CD8-positive, alpha-beta memory T cell (primary cell): ENCODE data around the gene HERC3. TPM values are rescaled to one million over a fixed set of nuclear protein-coding genes. Genes with fewer than 3 reads are reported as not detected.

Experiments used
- CTCF ChIA-PET: fragments of 350-600 bp; sonication (Branson Sonifier 250); formaldehyde crosslinking; loops from one replicate; lab custom pipeline; 2021; ENCODE audit warnings: antibody characterized with exemption; lab: Charles Lee
- POLR2A ChIA-PET: fragments of 350-600 bp; sonication (Branson Sonifier 250); formaldehyde crosslinking; loops from one replicate; lab custom pipeline; 2021; ENCODE audit warnings: antibody characterized with exemption; lab: Charles Lee
- DNase-seq, 5 donors: peaks; one replicate each; pipeline versions ENCODE4 v3.0.0 to v3.0.0-alpha.2; 2020 to 2022; ENCODE audit warnings: mixed read lengths in 1 of 5
- H3K27ac ChIP-seq: one replicate; pipeline ENCODE4 v1.7.0; 2013; ENCODE audit warnings: low read depth, mild to moderate bottlenecking, low read length, moderate library complexity
- H3K27me3 ChIP-seq: 2 replicates; pipeline ENCODE4 v1.7.0; 2013; ENCODE audit warnings: low read length, mild to moderate bottlenecking; ENCODE audit not compliant: insufficient read depth, poor library complexity, severe bottlenecking
- H3K36me3 ChIP-seq: 2 replicates; pipeline ENCODE4 v1.7.0; 2013; ENCODE audit warnings: mild to moderate bottlenecking, low read length, moderate library complexity; ENCODE audit not compliant: insufficient read depth
- H3K4me1 ChIP-seq: 2 replicates; pipeline ENCODE4 v1.7.0; 2013; ENCODE audit warnings: mild to moderate bottlenecking, low read length, moderate library complexity; ENCODE audit not compliant: insufficient read depth
- H3K4me3 ChIP-seq: 2 replicates; pipeline ENCODE4 v1.7.0; 2013; ENCODE audit warnings: mild to moderate bottlenecking, low read length
- H3K9me3 ChIP-seq: 2 replicates; pipeline ENCODE4 v1.7.0; 2013; ENCODE audit warnings: mild to moderate bottlenecking, low read length
- H3K27ac Mint-ChIP-seq, 8 donors: one replicate each; pipeline ENCODE4 v1.8.0; 2020 to 2021; ENCODE audit warnings: mixed read lengths in 8 of 8, mild to moderate bottlenecking in 6 of 8, inconsistent platforms in 3 of 8, moderate library complexity in 3 of 8
- H3K27me3 Mint-ChIP-seq, 2 donors: one replicate each; pipeline ENCODE4 v1.8.0; 2020 to 2021; ENCODE audit warnings: mixed read lengths in 2 of 2, mild to moderate bottlenecking in 1 of 2, moderate library complexity in 1 of 2
- H3K36me3 Mint-ChIP-seq, 3 donors: one replicate each; pipeline ENCODE4 v1.8.0; 2020 to 2021; ENCODE audit warnings: mixed read lengths in 3 of 3, inconsistent platforms in 1 of 3, mild to moderate bottlenecking in 1 of 3
- H3K4me1 Mint-ChIP-seq, 3 donors: one replicate each; pipeline ENCODE4 v1.8.0; 2020 to 2021; ENCODE audit warnings: mixed read lengths in 3 of 3, inconsistent platforms in 1 of 3, mild to moderate bottlenecking in 1 of 3
- H3K4me3 Mint-ChIP-seq, 7 donors: one replicate each; pipeline ENCODE4 v1.8.0; 2020 to 2021; ENCODE audit warnings: mixed read lengths in 7 of 7, mild to moderate bottlenecking in 6 of 7, moderate library complexity in 4 of 7, inconsistent platforms in 2 of 7
- H3K9me3 Mint-ChIP-seq, 5 donors: one replicate each; pipeline ENCODE4 v1.8.0; 2020 to 2022; ENCODE audit warnings: mixed read lengths in 5 of 5, mild to moderate bottlenecking in 3 of 5, moderate library complexity in 2 of 5, inconsistent platforms in 1 of 5
- polyA plus RNA-seq: library from polyadenylated mRNA; unstranded; fragments of 300-500 nt; fragmentation: Illumina TruSeq; gene quantifications from one replicate; pipeline ENCODE4 v1.2.3, GENCODE V29; 2021
- total RNA-seq, 2 experiments: library from RNA; stranded (reverse); gene quantifications; one replicate each; pipeline ENCODE4 v1.2.3, GENCODE V29; 2021

The HERC3 gene
- total and polyA plus RNA-seq, 3 experiments from 2014 or later = 27.9 to 34.5 (median 31.8) TPM

- DNase-seq = no peak
- H3K4me3 ChIP-seq = no peak overlapping the region
- H3K4me3 Mint-ChIP-seq = no peak overlapping the region
- no peaks in the 10 kb centered on the region for H3K36me3 ChIP-seq
- peaks cover 10 to 21% (median 18%) of the 10 kb centered on the region in 3 donors for H3K4me1 Mint-ChIP-seq
- no peaks in the 10 kb centered on the region for H3K9me3 ChIP-seq
- peaks cover 0 to 1% of the 10 kb centered on the region in 2 donors for H3K27me3 Mint-ChIP-seq
- ChIA-PET POLR2A (no interaction called here), CTCF (interaction anchor here (0.7 to 2.0 kb wide), 2 partner anchors 12 to 196 kb away, joined by 3 to 9 read pairs; no protein-coding TSS in a partner anchor)
- H3K4me1 ChIP-seq = peaks cover 10% of the 10 kb centered on the region
- no peaks in the 10 kb centered on the region for H3K9me3 Mint-ChIP-seq
- H3K27ac Mint-ChIP-seq = no peak overlapping the region
- no peaks in the 10 kb centered on the region for H3K27me3 ChIP-seq
- no peak overlapping the region for H3K27ac ChIP-seq
- H3K36me3 Mint-ChIP-seq = peaks cover 0 to 13% (median 0%) of the 10 kb centered on the region in 3 donors
Observed at GRCh38 chr4:88735564-88735963, 143.3 kb downstream of the HERC3 start.

- no peak for DNase-seq
- Histone ChIP-seq H3K27ac (no peak overlapping the region), H3K9me3 (no peaks in the 10 kb centered on the region), H3K4me1 (peaks cover 10% of the 10 kb centered on the region), H3K36me3 (no peaks in the 10 kb centered on the region), H3K27me3 (no peaks in the 10 kb centered on the region), H3K4me3 (no peak overlapping the region)
- Mint-ChIP-seq H3K4me1 (peaks cover 10 to 21% (median 18%) of the 10 kb centered on the region in 3 donors), H3K36me3 (peaks cover 0 to 8% (median 0%) of the 10 kb centered on the region in 3 donors), H3K27me3 (peaks cover 0 to 1% of the 10 kb centered on the region in 2 donors), H3K27ac (peak overlapping the region in 3 of 8 donors; percentile 19 to 37 (median 24)), H3K4me3 (no peak overlapping the region), H3K9me3 (no peaks in the 10 kb centered on the region)
- POLR2A ChIA-PET = no interaction called here
- CTCF ChIA-PET = interaction anchor here (2.0 kb wide), 1 partner anchor 197 kb away, joined by 9 read pairs; no protein-coding TSS in a partner anchor
Observed at GRCh38 chr4:88736264-88736663, 144.0 kb downstream of the HERC3 start.

- no peak overlapping the region for H3K4me3 ChIP-seq
- Mint-ChIP-seq H3K36me3 (peaks cover 0 to 4% (median 0%) of the 10 kb centered on the region in 3 donors), H3K4me1 (peaks cover 10 to 21% (median 18%) of the 10 kb centered on the region in 3 donors), H3K4me3 (peak overlapping the region in 5 of 7 donors; percentile 13 to 52 (median 42)), H3K27ac (peak overlapping the region in 7 of 8 donors; percentile 21 to 82 (median 56)), H3K9me3 (no peaks in the 10 kb centered on the region), H3K27me3 (peaks cover 0 to 1% of the 10 kb centered on the region in 2 donors)
- ChIA-PET POLR2A (no interaction called here), CTCF (no interaction called here)
- H3K36me3 ChIP-seq = no peaks in the 10 kb centered on the region
- H3K4me1 ChIP-seq = peaks cover 10% of the 10 kb centered on the region
- H3K9me3 ChIP-seq = no peaks in the 10 kb centered on the region
- DNase-seq = peak in 2 of 5 donors; percentile 4 to 48
- no peak overlapping the region for H3K27ac ChIP-seq
- no peaks in the 10 kb centered on the region for H3K27me3 ChIP-seq
Observed at GRCh38 chr4:88737307-88737941, 145.1 kb downstream of the HERC3 start.

- peaks cover 0 to 4% (median 0%) of the 10 kb centered on the region in 3 donors for H3K36me3 Mint-ChIP-seq
- peaks cover 10 to 21% (median 18%) of the 10 kb centered on the region in 3 donors for H3K4me1 Mint-ChIP-seq
- ChIA-PET CTCF (no interaction called here), POLR2A (no interaction called here)
- peaks cover 0 to 1% of the 10 kb centered on the region in 2 donors for H3K27me3 Mint-ChIP-seq
- no peak overlapping the region for H3K4me3 ChIP-seq
- peak overlapping the region in 1 of 8 donors; percentile 47 for H3K27ac Mint-ChIP-seq
- no peaks in the 10 kb centered on the region for H3K9me3 Mint-ChIP-seq
- H3K27ac ChIP-seq = no peak overlapping the region
- H3K4me3 Mint-ChIP-seq = no peak overlapping the region
- peaks cover 10% of the 10 kb centered on the region for H3K4me1 ChIP-seq
- DNase-seq = no peak
- no peaks in the 10 kb centered on the region for H3K27me3 ChIP-seq
- H3K36me3 ChIP-seq = no peaks in the 10 kb centered on the region
- H3K9me3 ChIP-seq = no peaks in the 10 kb centered on the region
Observed at GRCh38 chr4:88738180-88738579, 145.9 kb downstream of the HERC3 start.

GRCh38 chr4:88742561-88742960 lies 150.3 kb downstream of the HERC3 start:
- H3K9me3 Mint-ChIP-seq = no peaks in the 10 kb centered on the region
- peaks cover 7 to 15% (median 7%) of the 10 kb centered on the region in 3 donors for H3K4me1 Mint-ChIP-seq
- Histone ChIP-seq H3K27ac (no peak overlapping the region), H3K27me3 (no peaks in the 10 kb centered on the region), H3K4me3 (no peak overlapping the region), H3K9me3 (no peaks in the 10 kb centered on the region), H3K36me3 (peaks cover 9% of the 10 kb centered on the region), H3K4me1 (peaks cover 10% of the 10 kb centered on the region)
- H3K36me3 Mint-ChIP-seq = peaks cover 0 to 17% (median 8%) of the 10 kb centered on the region in 3 donors
- H3K27me3 Mint-ChIP-seq = peaks cover 0 to 1% of the 10 kb centered on the region in 2 donors
- H3K27ac Mint-ChIP-seq = no peak overlapping the region
- ChIA-PET POLR2A (no interaction called here), CTCF (interaction anchor here (1.3 kb wide), 1 partner anchor 14 kb away, joined by 3 read pairs; no protein-coding TSS in a partner anchor)
- no peak for DNase-seq
- no peak overlapping the region for H3K4me3 Mint-ChIP-seq

GRCh38 chr4:88743696-88744095 lies 151.4 kb downstream of the HERC3 start:
- CTCF ChIA-PET = no interaction called here
- POLR2A ChIA-PET = no interaction called here
- no peak overlapping the region for H3K4me3 Mint-ChIP-seq

GRCh38 chr4:88744609-88745008 lies 152.3 kb downstream of the HERC3 start:
- Mint-ChIP-seq H3K36me3 (peaks cover 12 to 29% (median 21%) of the 10 kb centered on the region in 3 donors), H3K27me3 (no peaks in the 10 kb centered on the region), H3K4me1 (no peaks in the 10 kb centered on the region), H3K4me3 (no peak overlapping the region), H3K9me3 (no peaks in the 10 kb centered on the region), H3K27ac (no peak overlapping the region)
- no peak for DNase-seq
- no peak overlapping the region for H3K4me3 ChIP-seq
- CTCF ChIA-PET = no interaction called here
- H3K36me3 ChIP-seq = peaks cover 19% of the 10 kb centered on the region
- POLR2A ChIA-PET = no interaction called here
- H3K4me1 ChIP-seq = no peaks in the 10 kb centered on the region
- H3K27me3 ChIP-seq = no peaks in the 10 kb centered on the region
- H3K27ac ChIP-seq = no peak overlapping the region
- no peaks in the 10 kb centered on the region for H3K9me3 ChIP-seq

More at GRCh38 chr4:88743696-88744095, 151.4 kb downstream of the HERC3 start:
- H3K27me3 ChIP-seq = no peaks in the 10 kb centered on the region
- peaks cover under 1% of the 10 kb centered on the region for H3K4me1 ChIP-seq
- H3K9me3 ChIP-seq = no peaks in the 10 kb centered on the region
- H3K4me3 ChIP-seq = no peak overlapping the region
- H3K4me1 Mint-ChIP-seq = peaks cover 0 to 3% (median 0%) of the 10 kb centered on the region in 3 donors
- H3K36me3 ChIP-seq = peaks cover 10% of the 10 kb centered on the region
- no peak overlapping the region for H3K27ac ChIP-seq
- DNase-seq = no peak
- H3K27me3 Mint-ChIP-seq = peaks cover 0 to 1% of the 10 kb centered on the region in 2 donors
- H3K9me3 Mint-ChIP-seq = no peaks in the 10 kb centered on the region
- peaks cover 7 to 23% (median 15%) of the 10 kb centered on the region in 3 donors for H3K36me3 Mint-ChIP-seq
- no peak overlapping the region for H3K27ac Mint-ChIP-seq

- Histone ChIP-seq H3K9me3 (no peaks in the 10 kb centered on the region), H3K4me1 (no peaks in the 10 kb centered on the region), H3K27me3 (no peaks in the 10 kb centered on the region), H3K27ac (no peak overlapping the region), H3K4me3 (no peak overlapping the region), H3K36me3 (peaks cover 25% of the 10 kb centered on the region)
- no peaks in the 10 kb centered on the region for H3K27me3 Mint-ChIP-seq
- CTCF ChIA-PET = no interaction called here
- H3K9me3 Mint-ChIP-seq = no peaks in the 10 kb centered on the region
- H3K4me3 Mint-ChIP-seq = no peak overlapping the region
- H3K36me3 Mint-ChIP-seq = peaks cover 16 to 35% (median 23%) of the 10 kb centered on the region in 3 donors
- no peak for DNase-seq
- H3K27ac Mint-ChIP-seq = no peak overlapping the region
- POLR2A ChIA-PET = no interaction called here
- no peaks in the 10 kb centered on the region for H3K4me1 Mint-ChIP-seq
Observed at GRCh38 chr4:88745175-88745574, 152.9 kb downstream of the HERC3 start.
